Measurements from ENCODE around the gene GPR63.

GPR63 gene

DNA sequence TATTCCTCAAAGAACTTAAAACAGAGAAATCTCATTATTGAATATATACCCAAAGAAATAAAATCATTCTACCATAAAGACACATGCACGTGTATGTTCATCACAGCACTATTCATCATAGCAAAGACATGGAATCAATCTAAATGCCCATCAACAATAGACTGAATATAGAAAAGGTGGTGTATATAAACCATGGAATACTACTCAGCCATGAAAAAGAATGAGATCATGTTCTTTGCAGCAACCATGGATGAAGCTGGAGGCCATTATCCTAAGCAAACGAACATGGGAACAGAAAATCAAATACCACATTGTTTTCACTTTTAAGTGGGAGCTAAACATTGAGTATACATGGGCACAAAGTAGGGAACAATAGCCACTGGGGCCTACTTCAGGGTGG is 12.3 kb upstream of the GPR63 start:
- TF ChIP-seq, protein P1, sequence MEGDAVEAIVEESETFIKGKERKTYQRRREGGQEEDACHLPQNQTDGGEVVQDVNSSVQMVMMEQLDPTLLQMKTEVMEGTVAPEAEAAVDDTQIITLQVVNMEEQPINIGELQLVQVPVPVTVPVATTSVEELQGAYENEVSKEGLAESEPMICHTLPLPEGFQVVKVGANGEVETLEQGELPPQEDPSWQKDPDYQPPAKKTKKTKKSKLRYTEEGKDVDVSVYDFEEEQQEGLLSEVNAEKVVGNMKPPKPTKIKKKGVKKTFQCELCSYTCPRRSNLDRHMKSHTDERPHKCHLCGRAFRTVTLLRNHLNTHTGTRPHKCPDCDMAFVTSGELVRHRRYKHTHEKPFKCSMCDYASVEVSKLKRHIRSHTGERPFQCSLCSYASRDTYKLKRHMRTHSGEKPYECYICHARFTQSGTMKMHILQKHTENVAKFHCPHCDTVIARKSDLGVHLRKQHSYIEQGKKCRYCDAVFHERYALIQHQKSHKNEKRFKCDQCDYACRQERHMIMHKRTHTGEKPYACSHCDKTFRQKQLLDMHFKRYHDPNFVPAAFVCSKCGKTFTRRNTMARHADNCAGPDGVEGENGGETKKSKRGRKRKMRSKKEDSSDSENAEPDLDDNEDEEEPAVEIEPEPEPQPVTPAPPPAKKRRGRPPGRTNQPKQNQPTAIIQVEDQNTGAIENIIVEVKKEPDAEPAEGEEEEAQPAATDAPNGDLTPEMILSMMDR (conservative IDR thresholded peaks at IDR 0.05) = no peak
- H3K27ac ChIP-seq = no peak overlapping the region

DNA sequence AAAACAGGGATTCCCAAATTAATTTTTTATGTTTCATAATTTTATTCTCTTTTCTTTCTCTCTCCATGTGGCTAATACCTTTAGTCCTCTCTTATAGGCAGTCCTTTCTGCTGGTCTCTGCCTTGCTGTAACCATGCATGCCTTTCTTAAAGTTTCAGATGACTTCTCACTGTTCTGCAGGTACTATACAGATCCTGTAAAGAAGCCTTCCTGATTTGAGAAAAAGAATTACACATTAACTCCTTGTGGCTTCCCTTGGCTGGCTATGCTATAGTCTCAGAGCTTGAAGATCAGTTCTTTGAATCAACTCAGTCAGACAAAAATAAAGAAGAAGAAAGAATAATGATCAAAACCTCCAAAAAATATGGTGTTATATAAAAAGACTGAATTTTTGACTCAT is 7.3 kb upstream of the GPR63 start:
- TF ChIP-seq, protein P1 (conservative IDR thresholded peaks at IDR 0.05) = no peak
- H3K27ac ChIP-seq = no peak overlapping the region

DNA sequence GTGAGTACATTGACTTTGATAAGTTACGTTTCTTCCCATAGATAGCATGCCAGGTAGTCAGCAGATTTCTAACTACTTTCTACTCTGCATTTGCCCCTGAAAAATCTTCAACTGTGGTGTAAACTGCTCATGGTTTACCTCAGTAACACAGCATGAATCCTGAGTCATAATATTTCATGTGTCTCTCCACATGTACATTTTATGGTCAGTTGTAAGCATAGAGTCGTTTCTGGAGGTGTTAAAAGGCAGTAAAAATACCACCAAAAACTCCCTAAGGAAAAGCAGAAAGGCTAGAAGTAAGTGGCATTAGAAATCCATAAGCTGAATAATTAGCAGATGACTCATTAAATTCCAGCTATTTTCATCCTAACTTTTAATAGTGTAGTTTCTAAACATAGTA is 4.1 kb upstream of the GPR63 start:
- no peak overlapping the region for H3K27ac ChIP-seq
- TF ChIP-seq, protein P1 (conservative IDR thresholded peaks at IDR 0.05) = no peak

DNA sequence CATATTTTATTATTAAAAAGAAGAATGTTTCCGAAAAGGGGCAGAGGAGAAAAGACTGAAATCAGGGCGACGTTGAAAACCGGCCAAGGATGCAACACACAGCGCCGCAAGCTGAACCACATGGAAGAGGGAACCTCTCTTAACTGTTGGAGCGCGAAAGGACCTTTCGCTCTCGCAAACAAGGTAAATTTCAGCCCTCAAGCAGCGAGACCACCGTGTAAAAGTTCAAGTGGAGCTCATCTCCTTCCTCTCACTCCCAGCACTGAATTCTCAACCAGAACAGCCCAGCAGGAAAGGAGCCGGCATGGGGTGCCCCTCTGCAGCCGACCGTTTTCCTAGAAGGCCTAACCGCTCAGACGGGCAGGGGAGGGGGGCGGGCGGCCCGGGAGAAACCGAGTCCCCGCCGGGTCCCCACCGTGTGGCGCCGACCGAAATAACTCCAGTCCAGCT is 621 bp downstream of the GPR63 start:
- H3K27ac ChIP-seq = no peak overlapping the region
- TF ChIP-seq, protein P1 (conservative IDR thresholded peaks at IDR 0.05) = no peak

DNA sequence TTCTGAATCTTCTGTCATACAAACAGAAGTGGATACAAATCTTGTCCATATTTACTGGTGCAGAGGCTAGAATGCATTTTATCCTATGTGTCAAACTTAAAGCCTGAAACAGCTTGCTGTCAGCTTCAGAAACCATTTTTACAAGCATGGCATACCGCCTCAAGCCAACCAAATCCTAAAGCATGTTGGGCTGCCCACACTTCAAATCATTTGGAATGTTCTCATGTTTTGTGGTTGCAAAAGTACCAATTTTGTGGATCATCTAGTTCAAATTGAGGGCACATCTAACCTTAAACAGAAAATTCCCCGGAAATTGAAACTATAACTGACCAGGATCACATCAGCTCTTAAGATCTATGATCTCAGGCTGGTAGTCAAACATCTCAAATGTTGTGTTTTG is 3.2 kb downstream of the GPR63 start:
- TF ChIP-seq, protein P1 (conservative IDR thresholded peaks at IDR 0.05) = no peak
- no peak overlapping the region for H3K27ac ChIP-seq

DNA sequence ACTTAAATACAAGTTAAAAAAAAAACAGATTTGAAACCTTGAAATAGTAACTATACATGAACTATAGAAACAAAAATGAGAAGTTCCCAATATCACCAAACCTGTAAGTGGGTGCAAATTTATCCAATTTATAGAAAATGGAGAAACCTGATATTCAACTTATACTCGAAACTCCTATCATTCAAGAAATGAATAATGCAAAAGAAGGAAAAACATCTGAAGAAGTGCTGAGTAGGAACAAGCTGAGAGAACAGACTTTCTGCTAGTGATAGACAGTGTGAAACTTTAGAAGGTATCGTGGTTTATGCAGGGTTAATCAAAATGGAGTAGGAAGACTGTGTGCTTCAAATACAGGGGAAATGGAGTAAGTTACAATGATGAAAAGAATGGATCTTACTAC is 4.5 kb downstream of the GPR63 start:
- TF ChIP-seq, protein P1 (conservative IDR thresholded peaks at IDR 0.05) = no peak
- no peak overlapping the region for H3K27ac ChIP-seq

DNA sequence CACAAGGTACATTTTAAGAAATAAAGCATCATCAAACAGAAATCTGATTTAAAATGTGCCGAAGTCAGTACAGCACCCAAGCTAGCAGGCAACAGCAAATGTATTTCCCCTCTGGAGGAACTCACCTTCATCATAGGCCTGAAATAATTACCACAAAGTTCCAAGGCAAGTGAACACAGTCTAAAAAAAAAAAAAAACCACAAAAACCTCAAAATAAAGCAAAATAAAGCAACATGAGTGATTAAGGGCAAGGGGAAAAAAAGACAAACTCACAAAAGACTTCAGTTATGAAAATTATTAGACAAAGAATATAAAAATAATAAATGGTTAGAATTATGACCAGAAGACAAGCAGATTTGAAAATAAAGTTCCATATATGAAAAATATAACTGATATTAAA is 10.4 kb downstream of the GPR63 start:
- no peak overlapping the region for H3K27ac ChIP-seq
- TF ChIP-seq, protein P1 (conservative IDR thresholded peaks at IDR 0.05) = no peak

DNA sequence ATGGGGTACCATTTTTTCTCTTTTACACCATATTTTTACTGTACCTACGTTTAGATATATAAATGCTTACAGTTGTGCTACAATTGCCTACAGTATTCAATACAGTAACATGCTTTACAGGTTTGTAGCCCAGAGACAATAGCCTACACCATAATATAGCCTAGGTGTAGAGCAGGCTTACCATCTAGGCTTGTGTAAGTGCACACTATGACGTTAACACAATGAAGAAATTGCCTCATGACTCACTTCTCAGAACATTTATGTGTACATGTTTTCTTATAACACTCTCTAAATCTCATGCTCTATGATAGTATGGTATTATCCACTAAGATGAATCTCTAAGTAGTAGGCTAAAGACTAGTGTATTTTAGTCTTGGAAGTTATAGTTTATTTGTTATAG is 13.5 kb downstream of the GPR63 start:
- TF ChIP-seq, protein P1 (conservative IDR thresholded peaks at IDR 0.05) = no peak
- no peak overlapping the region for H3K27ac ChIP-seq
